Kidney (tissue), 14 donors: ENCODE results near the gene OTX1. TPM values are rescaled to one million over a fixed set of nuclear protein-coding genes. Genes with fewer than 3 reads are reported as not detected.
A peak's percentile ranks its signal among the peaks of the same experiment; 100 is the strongest.

Source experiments
- DNase-seq, 5 donors: peaks; one replicate each; pipeline ENCODE4 v3.0.0-alpha.2; 2013 to 2020
- FAIRE-seq: peaks from 2 replicates; lab custom pipeline; 2012; peaks lifted over from hg19 to GRCh38; lab: Jason Lieb, UNC
- H3K27ac ChIP-seq, 2 donors: one replicate each; pipeline ENCODE4 v1.7.0; 2013; ENCODE audit warnings: low read depth in 2 of 2, low read length in 2 of 2, inconsistent platforms in 1 of 2
- H3K27me3 ChIP-seq: one replicate; pipeline ENCODE4 v1.7.1; 2013; ENCODE audit warnings: low read length, inconsistent platforms; ENCODE audit not compliant: control insufficient read depth, insufficient read depth
- H3K36me3 ChIP-seq, 3 donors: one replicate each; pipeline versions ENCODE4 v1.7.0 to v1.7.1; 2013; ENCODE audit warnings: low read length in 3 of 3, control low read depth in 1 of 3, inconsistent platforms in 1 of 3; ENCODE audit not compliant: insufficient read depth in 3 of 3, control insufficient read depth in 2 of 3
- H3K4me1 ChIP-seq, 3 donors: one replicate each; pipeline versions ENCODE4 v1.7.0 to v1.7.1; 2013; ENCODE audit warnings: low read length in 3 of 3, inconsistent platforms in 1 of 3, low read depth in 1 of 3; ENCODE audit not compliant: control insufficient read depth in 2 of 3, insufficient read depth in 2 of 3
- H3K4me3 ChIP-seq, 3 donors: one replicate each; pipeline versions ENCODE4 v1.7.0 to v1.8.1; 2013; ENCODE audit warnings: low read length in 3 of 3, control low read depth in 1 of 3, inconsistent platforms in 1 of 3
- H3K9ac ChIP-seq, 3 donors: one replicate each; pipeline versions ENCODE4 v1.7.0 to v1.7.1; 2013; ENCODE audit warnings: low read length in 3 of 3, control low read depth in 1 of 3, inconsistent platforms in 1 of 3
- H3K9me3 ChIP-seq, 3 donors: one replicate each; pipeline versions ENCODE4 v1.7.0 to v1.7.1; 2013; ENCODE audit warnings: low read length in 3 of 3, control low read depth in 1 of 3, inconsistent platforms in 1 of 3; ENCODE audit not compliant: control insufficient read depth in 2 of 3, insufficient read depth in 1 of 3
- intact Hi-C: fragments of 100-400 bp; cut with DNase I; formaldehyde crosslinking; loops from one replicate; pipeline ENCODE4 v1.11.1; 2022
- polyA plus RNA-seq: library from polyadenylated mRNA; stranded (reverse); fragments of 350-450 nt; fragmentation: Illumina TruSeq; extraction: RNeasy Lipid Tissue Mini Kit (QIAGEN cat#74804); gene quantifications from one replicate; pipeline ENCODE4 v1.2.3, GENCODE V29; 2014; ENCODE audit warnings: low read depth, low replicate concordance; ENCODE audit not compliant: insufficient read depth
- total RNA-seq: library from RNA; stranded (reverse); fragmentation: NEBNext Ultra II Directional; extraction: Animal tissue kit (Norgen Biotek cat#: 25700); gene quantifications from one replicate; pipeline ENCODE4 v1.2.1, GENCODE V29; 2021
- TF ChIP-seq, protein P1 (sequence below): IDR thresholded peaks from 3 replicates; pipeline ENCODE4 v1.5.1; 2012; ENCODE audit warnings: mild to moderate bottlenecking, moderate library complexity, borderline replicate concordance; ENCODE audit not compliant: insufficient read depth; ENCODE audit errors: extremely low read depth
- donor health status: control.
- donor health status: control.
- donor health status: control.
- donor health status: control.
- donor health status: control.
- donor health status: DM: yes; HTN: yes; CAD: no.
- donor health status: Normal renal cell carcinoma (clear cell type).

Gene OTX1
- total and polyA plus RNA-seq, 2 donors from 2014 or later: not detected

DNA sequence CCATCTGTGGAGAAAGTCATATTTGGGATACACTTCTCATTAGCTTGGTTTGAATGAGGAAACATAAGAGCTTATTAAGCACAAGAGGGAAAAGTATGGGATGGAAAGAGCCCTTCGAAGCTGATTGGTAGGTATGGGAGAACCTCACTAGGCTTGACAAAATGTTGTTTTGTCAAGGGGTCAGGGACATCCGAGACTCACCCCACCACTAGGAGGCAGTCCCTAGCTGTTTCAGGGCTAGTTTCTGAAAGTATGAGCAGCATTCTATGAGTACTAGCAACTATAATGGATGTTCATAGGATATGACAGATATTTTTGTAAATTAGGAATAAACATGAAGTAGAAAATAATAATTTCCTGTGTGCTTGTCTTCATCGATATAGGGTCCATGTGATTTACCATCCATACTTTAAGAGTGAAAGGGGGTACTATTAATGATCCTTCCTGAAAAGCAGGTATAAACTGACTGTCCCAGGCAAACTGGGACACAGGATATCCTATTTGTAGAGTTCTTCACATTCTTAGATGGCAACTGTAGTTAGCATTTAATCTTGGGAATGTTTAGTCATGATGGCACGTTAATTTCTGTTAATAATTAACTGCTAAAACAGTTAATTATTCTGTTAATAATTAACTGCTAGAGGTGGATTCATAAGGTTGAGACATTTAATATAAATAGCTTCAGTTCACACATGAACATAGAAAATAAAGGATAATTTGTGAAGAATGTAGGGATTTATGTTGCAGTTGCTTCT is 28.4 kb downstream of the OTX1 start:
- FAIRE-seq (no peak), DNase-seq (peak in 2 of 5 donors; percentile 30 to 43)
- Histone ChIP-seq H3K4me1 (no peaks in the 10 kb centered on the region), H3K36me3 (no peaks in the 10 kb centered on the region), H3K27me3 (no peaks in the 10 kb centered on the region), H3K9me3 (no peaks in the 10 kb centered on the region), H3K4me3 (no peak overlapping the region), H3K9ac (no peak overlapping the region), H3K27ac (no peak overlapping the region)
- TF ChIP-seq, protein P1, sequence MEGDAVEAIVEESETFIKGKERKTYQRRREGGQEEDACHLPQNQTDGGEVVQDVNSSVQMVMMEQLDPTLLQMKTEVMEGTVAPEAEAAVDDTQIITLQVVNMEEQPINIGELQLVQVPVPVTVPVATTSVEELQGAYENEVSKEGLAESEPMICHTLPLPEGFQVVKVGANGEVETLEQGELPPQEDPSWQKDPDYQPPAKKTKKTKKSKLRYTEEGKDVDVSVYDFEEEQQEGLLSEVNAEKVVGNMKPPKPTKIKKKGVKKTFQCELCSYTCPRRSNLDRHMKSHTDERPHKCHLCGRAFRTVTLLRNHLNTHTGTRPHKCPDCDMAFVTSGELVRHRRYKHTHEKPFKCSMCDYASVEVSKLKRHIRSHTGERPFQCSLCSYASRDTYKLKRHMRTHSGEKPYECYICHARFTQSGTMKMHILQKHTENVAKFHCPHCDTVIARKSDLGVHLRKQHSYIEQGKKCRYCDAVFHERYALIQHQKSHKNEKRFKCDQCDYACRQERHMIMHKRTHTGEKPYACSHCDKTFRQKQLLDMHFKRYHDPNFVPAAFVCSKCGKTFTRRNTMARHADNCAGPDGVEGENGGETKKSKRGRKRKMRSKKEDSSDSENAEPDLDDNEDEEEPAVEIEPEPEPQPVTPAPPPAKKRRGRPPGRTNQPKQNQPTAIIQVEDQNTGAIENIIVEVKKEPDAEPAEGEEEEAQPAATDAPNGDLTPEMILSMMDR: no peak
- intact Hi-C loops: no loop called here

DNA sequence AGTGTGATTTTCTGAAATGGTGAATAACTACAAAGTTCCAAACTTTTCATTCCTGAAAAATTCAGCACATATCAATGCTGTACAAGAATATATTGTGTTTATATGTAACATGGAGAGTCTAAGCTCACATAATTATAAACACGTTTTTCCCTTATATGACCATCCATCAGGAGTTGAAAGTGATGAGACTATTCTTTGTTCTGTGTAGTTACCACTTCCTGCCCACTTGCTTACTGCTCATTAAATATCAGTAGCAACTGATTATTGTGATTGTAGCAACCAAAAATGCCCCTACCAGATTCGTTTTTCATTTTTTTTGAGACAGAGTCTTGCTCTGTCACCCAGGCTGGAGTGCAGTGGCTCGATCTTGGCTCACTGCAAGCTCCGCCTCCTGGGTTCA is 30.8 kb downstream of the OTX1 start:
- DNase-seq: no peak
- no peak for FAIRE-seq
- Histone ChIP-seq H3K4me3 (no peak overlapping the region), H3K9ac (no peak overlapping the region), H3K36me3 (no peaks in the 10 kb centered on the region), H3K9me3 (no peaks in the 10 kb centered on the region), H3K27me3 (no peaks in the 10 kb centered on the region), H3K27ac (no peak overlapping the region), H3K4me1 (no peaks in the 10 kb centered on the region)
- intact Hi-C loops: no loop called here
- TF ChIP-seq, protein P1: no peak

DNA sequence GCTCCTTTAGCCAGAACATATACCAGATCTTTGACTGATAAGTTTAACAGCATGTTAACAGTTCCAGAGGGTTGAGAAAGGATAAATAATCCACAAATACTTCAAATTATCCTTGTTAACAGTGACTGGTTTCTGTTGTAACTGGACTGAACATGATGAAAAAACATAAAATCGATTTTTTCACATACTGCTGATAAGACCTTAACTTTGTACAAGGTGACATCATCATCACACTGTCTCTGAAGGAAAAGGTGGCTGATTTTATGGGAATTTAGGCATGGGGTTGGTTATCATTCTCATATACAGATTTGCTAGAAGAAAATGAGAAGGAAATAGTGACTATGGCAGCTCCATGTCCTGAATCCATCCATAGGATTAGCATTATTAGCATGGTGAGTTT is 36.1 kb downstream of the OTX1 start:
- intact Hi-C loops: no loop called here
- FAIRE-seq: no peak
- H3K27ac ChIP-seq: no peak overlapping the region
- H3K9me3 ChIP-seq: no peaks in the 10 kb centered on the region
- H3K36me3 ChIP-seq: no peaks in the 10 kb centered on the region
- no peaks in the 10 kb centered on the region for H3K4me1 ChIP-seq
- H3K4me3 ChIP-seq: no peak overlapping the region
- DNase-seq: no peak
- H3K27me3 ChIP-seq: no peaks in the 10 kb centered on the region
- no peak overlapping the region for H3K9ac ChIP-seq
- TF ChIP-seq, protein P1: no peak

DNA sequence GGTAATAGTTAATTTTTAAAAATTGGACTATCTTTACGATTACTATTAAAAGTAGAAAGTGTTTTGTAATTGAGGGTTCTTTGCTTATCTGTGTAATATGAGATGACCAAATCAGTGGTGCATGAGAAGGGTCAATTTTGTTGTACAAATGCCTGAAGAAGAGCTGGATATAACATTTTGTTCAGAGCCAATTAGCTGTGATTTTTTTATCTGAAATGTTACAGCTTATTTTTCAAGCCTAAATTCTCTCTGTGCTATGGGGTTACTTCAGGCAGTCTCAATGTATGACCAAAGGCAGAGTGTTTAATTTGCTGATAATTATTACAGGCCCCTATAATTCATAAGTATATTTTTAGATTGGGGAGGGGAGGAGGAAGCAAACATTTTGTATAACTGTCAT is 41.8 kb downstream of the OTX1 start:
- H3K4me1 ChIP-seq: no peaks in the 10 kb centered on the region
- TF ChIP-seq, protein P1: no peak
- no peaks in the 10 kb centered on the region for H3K27me3 ChIP-seq
- H3K9me3 ChIP-seq: peaks cover 0 to 2% (median 0%) of the 10 kb centered on the region in 3 donors
- H3K36me3 ChIP-seq: no peaks in the 10 kb centered on the region
- FAIRE-seq: no peak
- no peak overlapping the region for H3K9ac ChIP-seq
- no peak for DNase-seq
- intact Hi-C loops: no loop called here
- H3K27ac ChIP-seq: no peak overlapping the region
- H3K4me3 ChIP-seq: no peak overlapping the region
